Neural crest cell (in vitro differentiated cells): ENCODE results near the gene CEP170. TPM values are rescaled to one million over a fixed set of nuclear protein-coding genes. Genes with fewer than 3 reads are reported as not detected.
A peak's percentile ranks its signal among the peaks of the same experiment; 100 is the strongest.

Experiments used
- DNase-seq: peaks from one replicate; pipeline ENCODE4 v3.0.0; 2021; ENCODE audit warnings: low read depth, mixed read lengths, low spot score
- H3K27ac Mint-ChIP-seq: one replicate; pipeline ENCODE4 v1.8.0; 2021; ENCODE audit warnings: mild to moderate bottlenecking, mixed read lengths; ENCODE audit not compliant: unreplicated experiment
- H3K27me3 Mint-ChIP-seq: 2 replicates; pipeline ENCODE4 v1.8.0; 2021; ENCODE audit warnings: low read depth, mild to moderate bottlenecking, mixed read lengths
- H3K36me3 Mint-ChIP-seq: 2 replicates; pipeline ENCODE4 v1.8.0; 2021; ENCODE audit warnings: low read depth, mild to moderate bottlenecking, mixed read lengths
- H3K4me1 Mint-ChIP-seq: 2 replicates; pipeline ENCODE4 v1.8.0; 2021; ENCODE audit warnings: mixed read lengths
- H3K4me3 Mint-ChIP-seq: one replicate; pipeline ENCODE4 v1.8.0; 2021; ENCODE audit warnings: mild to moderate bottlenecking, mixed read lengths
- H3K9me3 Mint-ChIP-seq: 2 replicates; pipeline ENCODE4 v1.8.0; 2021; ENCODE audit warnings: mixed read lengths
- total RNA-seq: library from RNA; stranded (reverse); gene quantifications from 2 replicates; pipeline ENCODE4 v1.2.1, GENCODE V29; 2021
- TF ChIP-seq, protein P1 (sequence below): fragments of 200-600 bp; sonication (generic); conservative IDR thresholded peaks from 2 replicates; pipeline ENCODE4 v1.5.0; 2021; ENCODE audit warnings: antibody characterized with exemption, mild to moderate bottlenecking

Gene CEP170
- total RNA-seq, 1 donor from 2014 or later: 120 TPM

DNA sequence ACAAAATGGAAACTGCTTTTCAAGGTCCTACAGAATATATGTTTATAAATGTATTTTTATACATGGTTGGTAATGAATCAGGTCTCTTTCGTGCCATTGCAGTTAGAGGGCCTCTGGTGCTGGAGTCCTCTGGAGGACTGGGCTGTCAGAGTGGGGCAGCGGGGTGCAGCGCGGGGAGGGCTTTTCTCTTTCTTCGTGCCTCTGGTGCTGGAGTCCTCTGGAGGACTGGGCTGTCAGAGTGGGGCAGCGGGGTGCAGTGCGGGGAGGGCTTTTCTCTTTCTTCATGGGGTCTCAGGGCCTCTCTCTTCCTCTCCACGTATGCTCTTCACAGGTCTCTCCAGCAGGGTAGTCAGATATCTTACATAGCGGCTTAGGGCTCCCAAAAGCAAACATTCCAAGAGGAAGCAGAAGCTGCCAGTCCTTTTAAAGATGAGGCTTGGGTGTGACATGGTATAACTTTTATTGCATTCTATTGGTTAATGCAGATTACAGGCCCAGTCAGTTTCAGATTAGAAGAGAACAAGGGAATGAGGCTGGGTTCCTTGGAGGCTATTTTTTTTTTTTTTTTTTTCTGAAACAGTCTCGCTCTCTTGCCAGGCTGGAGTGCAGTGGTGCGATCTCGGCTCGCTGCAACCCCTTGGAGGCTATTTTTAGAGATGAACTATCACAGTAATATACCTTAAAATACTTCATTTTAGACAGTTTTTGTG, 13.8 kb upstream of the CEP170 start:
- peaks cover 11% of the 10 kb centered on the region for H3K4me1 Mint-ChIP-seq
- DNase-seq: no peak

GRCh38 chr1:243267914-243268653, 13.0 kb upstream of the CEP170 start:
- DNase-seq: no peak
- TF ChIP-seq, protein P1, sequence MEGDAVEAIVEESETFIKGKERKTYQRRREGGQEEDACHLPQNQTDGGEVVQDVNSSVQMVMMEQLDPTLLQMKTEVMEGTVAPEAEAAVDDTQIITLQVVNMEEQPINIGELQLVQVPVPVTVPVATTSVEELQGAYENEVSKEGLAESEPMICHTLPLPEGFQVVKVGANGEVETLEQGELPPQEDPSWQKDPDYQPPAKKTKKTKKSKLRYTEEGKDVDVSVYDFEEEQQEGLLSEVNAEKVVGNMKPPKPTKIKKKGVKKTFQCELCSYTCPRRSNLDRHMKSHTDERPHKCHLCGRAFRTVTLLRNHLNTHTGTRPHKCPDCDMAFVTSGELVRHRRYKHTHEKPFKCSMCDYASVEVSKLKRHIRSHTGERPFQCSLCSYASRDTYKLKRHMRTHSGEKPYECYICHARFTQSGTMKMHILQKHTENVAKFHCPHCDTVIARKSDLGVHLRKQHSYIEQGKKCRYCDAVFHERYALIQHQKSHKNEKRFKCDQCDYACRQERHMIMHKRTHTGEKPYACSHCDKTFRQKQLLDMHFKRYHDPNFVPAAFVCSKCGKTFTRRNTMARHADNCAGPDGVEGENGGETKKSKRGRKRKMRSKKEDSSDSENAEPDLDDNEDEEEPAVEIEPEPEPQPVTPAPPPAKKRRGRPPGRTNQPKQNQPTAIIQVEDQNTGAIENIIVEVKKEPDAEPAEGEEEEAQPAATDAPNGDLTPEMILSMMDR: no peak
- H3K27me3 Mint-ChIP-seq: no peaks in the 10 kb centered on the region
- H3K4me3 Mint-ChIP-seq: no peak overlapping the region
- H3K27ac Mint-ChIP-seq: no peak overlapping the region
- no peaks in the 10 kb centered on the region for H3K9me3 Mint-ChIP-seq
- H3K36me3 Mint-ChIP-seq: peaks cover 7% of the 10 kb centered on the region
- peaks cover 16% of the 10 kb centered on the region for H3K4me1 Mint-ChIP-seq

More for the DNA sequence above, 13.8 kb upstream of the CEP170 start:
- Mint-ChIP-seq H3K27me3 (no peaks in the 10 kb centered on the region), H3K4me3 (no peak overlapping the region), H3K36me3 (peaks cover 6% of the 10 kb centered on the region), H3K9me3 (no peaks in the 10 kb centered on the region), H3K27ac (peak overlapping the region; percentile 14)
- TF ChIP-seq, protein P1: no peak

DNA sequence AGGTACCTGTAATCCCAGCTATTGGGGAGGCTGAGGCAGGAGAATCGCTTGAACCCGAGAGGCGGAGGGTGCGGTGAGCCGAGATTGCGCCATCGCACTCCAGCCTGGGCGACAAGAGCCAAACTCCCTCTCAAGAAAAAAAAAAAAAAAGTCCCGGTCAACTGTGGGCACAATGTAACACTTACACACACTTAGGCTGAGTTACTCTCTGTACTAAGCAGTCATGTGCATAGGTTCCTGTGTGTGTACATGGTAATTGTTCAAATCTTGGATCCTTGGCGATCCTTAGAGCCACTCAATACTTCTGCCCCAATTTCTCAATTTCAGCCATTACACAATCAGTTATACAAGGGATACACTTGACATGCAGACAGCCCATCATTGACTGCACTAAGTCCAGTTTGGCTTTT, 12.4 kb upstream of the CEP170 start:
- Mint-ChIP-seq H3K27ac (no peak overlapping the region), H3K9me3 (no peaks in the 10 kb centered on the region), H3K36me3 (peaks cover 7% of the 10 kb centered on the region), H3K4me1 (peaks cover 16% of the 10 kb centered on the region), H3K4me3 (no peak overlapping the region), H3K27me3 (no peaks in the 10 kb centered on the region)
- no peak for DNase-seq
- TF ChIP-seq, protein P1: no peak

DNA sequence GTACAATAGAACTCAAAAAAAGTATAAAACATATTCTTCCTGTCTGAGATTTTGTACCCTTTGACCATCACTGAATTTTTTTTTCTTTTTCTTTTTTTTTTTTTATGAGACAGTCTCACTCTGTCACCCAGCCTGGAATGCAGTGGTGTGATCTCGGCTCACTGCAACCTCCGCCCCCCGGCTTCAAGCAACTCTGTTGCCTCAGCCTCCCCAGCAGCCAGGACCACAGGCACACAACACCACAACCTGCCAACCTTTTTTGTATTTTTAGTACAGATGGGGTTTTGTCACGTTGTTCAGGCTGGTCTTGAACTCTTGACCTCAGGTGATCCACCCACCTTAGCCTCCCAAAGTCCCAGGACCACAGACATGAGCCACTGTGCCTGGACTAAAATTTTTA, 11.2 kb upstream of the CEP170 start:
- H3K9me3 Mint-ChIP-seq: no peaks in the 10 kb centered on the region
- H3K4me1 Mint-ChIP-seq: peaks cover 16% of the 10 kb centered on the region
- H3K36me3 Mint-ChIP-seq: peaks cover 7% of the 10 kb centered on the region
- TF ChIP-seq, protein P1: no peak
- no peak overlapping the region for H3K4me3 Mint-ChIP-seq
- H3K27ac Mint-ChIP-seq: no peak overlapping the region
- no peak for DNase-seq
- no peaks in the 10 kb centered on the region for H3K27me3 Mint-ChIP-seq

- DNase-seq: no peak
- Mint-ChIP-seq H3K36me3 (peaks cover 7% of the 10 kb centered on the region), H3K4me3 (no peak overlapping the region), H3K27me3 (no peaks in the 10 kb centered on the region), H3K4me1 (peaks cover 16% of the 10 kb centered on the region), H3K27ac (no peak overlapping the region), H3K9me3 (no peaks in the 10 kb centered on the region)
- TF ChIP-seq, protein P1: no peak
Measured at GRCh38 chr1:243264717-243265116, 9.6 kb upstream of the CEP170 start.
